Neural cell (in vitro differentiated cells): ENCODE measurements around the gene IL13RA2. TPM values are rescaled to one million over a fixed set of nuclear protein-coding genes. Genes with fewer than 3 reads are reported as not detected.

Experiments
- H2AFZ ChIP-seq: fragments of 200-600, 300-800 bp; sonication (generic), shearing (Covaris generic); 2 replicates; pipeline ENCODE4 v1.6.0; 2014; ENCODE audit warnings: low read depth, mild to moderate bottlenecking, antibody characterized with exemption, low read length, moderate library complexity
- H3F3A ChIP-seq: fragments of 200-600 bp; shearing (Covaris generic); 2 replicates; pipeline ENCODE4 v1.6.1; 2016; ENCODE audit warnings: mild to moderate bottlenecking, moderate library complexity, mixed read lengths, antibody characterized with exemption, low read length; ENCODE audit not compliant: insufficient read depth, poor library complexity, severe bottlenecking
- H3K27ac ChIP-seq: fragments of 200-600, 300-800 bp; sonication (generic), shearing (Covaris generic); 2 replicates; pipeline ENCODE4 v1.5.1; 2014; ENCODE audit warnings: mild to moderate bottlenecking, low read length, moderate library complexity
- H3K27me3 ChIP-seq: fragments of 300-800, 200-600 bp; sonication (generic), shearing (Covaris generic); 2 replicates; pipeline ENCODE4 v1.6.0; 2014; ENCODE audit warnings: mild to moderate bottlenecking, low read depth, low read length, moderate library complexity; ENCODE audit not compliant: insufficient read depth
- H3K36me3 ChIP-seq: fragments of 300-800, 200-600 bp; sonication (generic), shearing (Covaris generic); 2 replicates; pipeline ENCODE4 v1.5.1; 2014; ENCODE audit warnings: mild to moderate bottlenecking, antibody characterized with exemption, low read length, moderate library complexity; ENCODE audit not compliant: insufficient read depth
- H3K4me2 ChIP-seq: fragments of 300-800, 200-600 bp; sonication (generic), shearing (Covaris generic); 2 replicates; pipeline ENCODE4 v1.6.0; 2014; ENCODE audit warnings: mild to moderate bottlenecking, low read length
- H3K4me3 ChIP-seq: fragments of 300-800, 200-600 bp; sonication (generic), shearing (Covaris generic); 2 replicates; pipeline ENCODE4 v1.5.1; 2014; ENCODE audit warnings: mild to moderate bottlenecking, low read length, moderate library complexity
- H3K79me2 ChIP-seq: fragments of 200-600 bp; shearing (Covaris generic); replicated peaks from 2 replicates; pipeline ENCODE4 v1.6.0; 2014; ENCODE audit warnings: mild to moderate bottlenecking, low read length, moderate library complexity; ENCODE audit not compliant: insufficient read depth
- H3K9ac ChIP-seq: fragments of 300-800, 200-600 bp; sonication (generic), shearing (Covaris generic); 2 replicates; pipeline ENCODE4 v1.6.1; 2016; ENCODE audit warnings: mild to moderate bottlenecking, low read length, mixed read lengths
- H3K9me2 ChIP-seq: fragments of 200-600 bp; shearing (Covaris generic); 2 replicates; pipeline ENCODE4 v1.6.1; 2016; ENCODE audit warnings: mild to moderate bottlenecking, low read length, mixed read lengths; ENCODE audit not compliant: insufficient read depth
- H3K9me3 ChIP-seq: fragments of 200-600, 300-800 bp; sonication (generic), shearing (Covaris generic); 2 replicates; pipeline ENCODE4 v1.6.1; 2016; ENCODE audit warnings: mild to moderate bottlenecking, mixed run types, low read length, moderate library complexity, mixed read lengths
- H4K20me1 ChIP-seq: fragments of 200-600 bp; shearing (Covaris generic); 2 replicates; pipeline ENCODE4 v1.6.1; 2016; ENCODE audit warnings: mild to moderate bottlenecking, mixed run types; ENCODE audit not compliant: insufficient read depth
- CTCF ChIP-seq: fragments of 450-650 bp; IDR thresholded peaks from 2 replicates; pipeline ENCODE4 v1.5.1; 2014; ENCODE audit warnings: antibody characterized with exemption, mild to moderate bottlenecking, moderate library complexity; ENCODE audit not compliant: poor library complexity, severe bottlenecking
- EP300 ChIP-seq: fragments of 450-650 bp; conservative IDR thresholded peaks from 2 replicates; pipeline ENCODE4 v1.6.1; 2014; ENCODE audit warnings: antibody characterized with exemption, mild to moderate bottlenecking, moderate library complexity; ENCODE audit not compliant: poor library complexity, severe bottlenecking
- EZH2 ChIP-seq: fragments of 200-600, 300-800 bp; shearing (Covaris generic), sonication (generic); IDR thresholded peaks from 2 replicates; pipeline ENCODE4 v1.6.1; 2014; ENCODE audit warnings: antibody characterized with exemption, low read length, borderline replicate concordance, mild to moderate bottlenecking; ENCODE audit not compliant: insufficient read depth, poor library complexity, severe bottlenecking
- MXI1 ChIP-seq: fragments of 450-650 bp; conservative IDR thresholded peaks from 2 replicates; pipeline ENCODE4 v1.6.1; 2014; ENCODE audit warnings: antibody characterized with exemption, mild to moderate bottlenecking; ENCODE audit not compliant: poor library complexity, severe bottlenecking
- POLR2AphosphoS5 ChIP-seq: IDR thresholded peaks from 2 replicates; pipeline ENCODE4 v1.6.1; 2012
- RAD21 ChIP-seq: fragments of 450-650 bp; conservative IDR thresholded peaks from 2 replicates; pipeline ENCODE4 v1.6.1; 2014; ENCODE audit warnings: antibody characterized with exemption, mild to moderate bottlenecking, moderate library complexity
- REST ChIP-seq: IDR thresholded peaks from 2 replicates; pipeline ENCODE4 v1.6.1; 2012; ENCODE audit warnings: borderline replicate concordance
- SMC3 ChIP-seq: fragments of 450-650 bp; conservative IDR thresholded peaks from 2 replicates; pipeline ENCODE4 v1.6.1; 2014; ENCODE audit warnings: antibody characterized with exemption, mild to moderate bottlenecking, moderate library complexity; ENCODE audit not compliant: poor library complexity
- TAF1 ChIP-seq: IDR thresholded peaks from 2 replicates; pipeline ENCODE4 v1.6.1; 2012; ENCODE audit warnings: low read depth
- polyA plus RNA-seq: library from polyadenylated mRNA; depleted of rRNA; stranded (reverse); fragments of >200 nt; gene quantifications from 2 replicates; pipeline ENCODE4 v1.2.3, GENCODE V29; 2014

The IL13RA2 gene
- polyA plus RNA-seq, 1 donor from 2014 or later = 1.4 TPM

GRCh38 chrX:114976292-114976691 is 41.1 kb downstream of the IL13RA2 start:
- TF ChIP-seq CTCF = no peak
- TF ChIP-seq EZH2 = no peak
- no peak for TF ChIP-seq TAF1
- no peak for TF ChIP-seq POLR2AphosphoS5
- TF ChIP-seq MXI1 = no peak
- no peak for TF ChIP-seq RAD21
- no peak for TF ChIP-seq SMC3
- TF ChIP-seq EP300 = no peak
- TF ChIP-seq REST = no peak
- Histone ChIP-seq H3K9me2 (no peaks in the 10 kb centered on the region), H3K36me3 (no peaks in the 10 kb centered on the region), H3K27me3 (no peaks in the 10 kb centered on the region), H3K79me2 (no peaks in the 10 kb centered on the region), H4K20me1 (no peaks in the 10 kb centered on the region), H3K4me2 (no peak overlapping the region), H2AFZ (no peak overlapping the region), H3K9ac (no peak overlapping the region), H3K27ac (no peak overlapping the region), H3K4me3 (no peak overlapping the region), H3F3A (no peaks in the 10 kb centered on the region), H3K9me3 (no peaks in the 10 kb centered on the region)

GRCh38 chrX:114973013-114973412 is 44.4 kb downstream of the IL13RA2 start:
- no peaks in the 10 kb centered on the region for H4K20me1 ChIP-seq
- no peak overlapping the region for H3K9ac ChIP-seq
- no peak overlapping the region for H3K27ac ChIP-seq
- H3K9me2 ChIP-seq = no peaks in the 10 kb centered on the region
- H3F3A ChIP-seq = no peaks in the 10 kb centered on the region
- H3K9me3 ChIP-seq = no peaks in the 10 kb centered on the region
- no peaks in the 10 kb centered on the region for H3K27me3 ChIP-seq
- H3K79me2 ChIP-seq = no peaks in the 10 kb centered on the region
- H3K36me3 ChIP-seq = no peaks in the 10 kb centered on the region
- no peak overlapping the region for H3K4me3 ChIP-seq
- no peak overlapping the region for H2AFZ ChIP-seq
- no peak for TF ChIP-seq MXI1
- TF ChIP-seq POLR2AphosphoS5 = no peak
- TF ChIP-seq REST = no peak
- no peak for TF ChIP-seq EZH2
- TF ChIP-seq SMC3 = no peak
- no peak for TF ChIP-seq RAD21
- no peak for TF ChIP-seq TAF1
- H3K4me2 ChIP-seq = no peak overlapping the region
